Measurements from ENCODE around the gene P2RY14.

Gene P2RY14

GRCh38 chr3:151316267-151316991 lies 38.1 kb upstream of the P2RY14 start, which contains the start of gene GPR87:
TSS of gene GPR87 (minus strand) at chr3:151316820. CDS start at chr3:151300100, 16,720 bp downstream.
- peak within 1 kb of the TSS; percentile 16; the same call in 1 of the 2 replicates for H3K27ac ChIP-seq (ENCODE audit: low read length)

GRCh38 chr3:151315846-151316245 lies 37.5 kb upstream of the P2RY14 start:
- no peaks in the 10 kb centered on the region for H3K79me2 ChIP-seq (ENCODE audit: low read length)
- no peaks in the 10 kb centered on the region for H4K20me1 ChIP-seq (ENCODE audit: insufficient read depth, low read length)
- H3K4me2 ChIP-seq (ENCODE audit: low read length) = no peak overlapping the region
- no peaks in the 10 kb centered on the region for H3K27me3 ChIP-seq (ENCODE audit: low read depth, low read length)
- no peak overlapping the region for H2AFZ ChIP-seq (ENCODE audit: low read depth, low read length)
- H3K9ac ChIP-seq (ENCODE audit: low read length) = no peak overlapping the region
- H3K4me3 ChIP-seq (ENCODE audit: low read length) = no peak overlapping the region
- H3K9me3 ChIP-seq (ENCODE audit: insufficient read depth, low read length) = no peaks in the 10 kb centered on the region
- TF ChIP-seq CTCF (IDR thresholded peaks at IDR 0.05; ENCODE audit: low read depth, low read length) (no peak), EZH2phosphoT487 (IDR thresholded peaks at IDR 0.05; ENCODE audit: low read depth) (no peak)
- H3K27ac ChIP-seq (ENCODE audit: low read length) = no peak overlapping the region
- peaks cover 27% of the 10 kb centered on the region for H3K4me1 ChIP-seq (ENCODE audit: low read length)
- no peaks in the 10 kb centered on the region for H3K36me3 ChIP-seq (replicated peaks; ENCODE audit: low read depth, low read length)

More at GRCh38 chr3:151316267-151316991, 38.1 kb upstream of the P2RY14 start, which contains the start of gene GPR87:
- Histone ChIP-seq H3K9ac (ENCODE audit: low read length) (peak within 1 kb of the TSS; percentile 7; the same call in 1 of the 2 replicates), H3K27me3 (ENCODE audit: low read depth, low read length) (no peaks in the 10 kb centered on the region), H3K36me3 (replicated peaks; ENCODE audit: low read depth, low read length) (no peaks in the 10 kb centered on the region), H3K4me3 (ENCODE audit: low read length) (peak within 1 kb of the TSS; percentile 28), H2AFZ (ENCODE audit: low read depth, low read length) (peak within 1 kb of the TSS; percentile 17), H3K4me1 (ENCODE audit: low read length) (peaks cover 33% of the 10 kb centered on the region), H3K4me2 (ENCODE audit: low read length) (peak within 1 kb of the TSS; percentile 67), H4K20me1 (ENCODE audit: insufficient read depth, low read length) (no peaks in the 10 kb centered on the region), H3K79me2 (ENCODE audit: low read length) (no peaks in the 10 kb centered on the region), H3K9me3 (ENCODE audit: insufficient read depth, low read length) (no peaks in the 10 kb centered on the region)
- TF ChIP-seq CTCF (IDR thresholded peaks at IDR 0.05; ENCODE audit: low read depth, low read length) = no peak
- no peak for TF ChIP-seq EZH2phosphoT487 (IDR thresholded peaks at IDR 0.05; ENCODE audit: low read depth)

GRCh38 chr3:151315136-151315535 lies 36.8 kb upstream of the P2RY14 start:
- no peak for TF ChIP-seq EZH2phosphoT487 (IDR thresholded peaks at IDR 0.05; ENCODE audit: low read depth)
- no peak for TF ChIP-seq CTCF (IDR thresholded peaks at IDR 0.05; ENCODE audit: low read depth, low read length)
- no peak overlapping the region for H3K27ac ChIP-seq (ENCODE audit: low read length)
- H3K79me2 ChIP-seq (ENCODE audit: low read length) = no peaks in the 10 kb centered on the region
- H2AFZ ChIP-seq (ENCODE audit: low read depth, low read length) = no peak overlapping the region
- no peak overlapping the region for H3K9ac ChIP-seq (ENCODE audit: low read length)
- H3K9me3 ChIP-seq (ENCODE audit: insufficient read depth, low read length) = no peaks in the 10 kb centered on the region
- H3K36me3 ChIP-seq (replicated peaks; ENCODE audit: low read depth, low read length) = no peaks in the 10 kb centered on the region
- no peaks in the 10 kb centered on the region for H4K20me1 ChIP-seq (ENCODE audit: insufficient read depth, low read length)
- no peak overlapping the region for H3K4me3 ChIP-seq (ENCODE audit: low read length)
- H3K27me3 ChIP-seq (ENCODE audit: low read depth, low read length) = no peaks in the 10 kb centered on the region
- peaks cover 22% of the 10 kb centered on the region for H3K4me1 ChIP-seq (ENCODE audit: low read length)
- no peak overlapping the region for H3K4me2 ChIP-seq (ENCODE audit: low read length)

- no peak overlapping the region for H3K4me3 ChIP-seq (ENCODE audit: low read length)
- H3K27me3 ChIP-seq (ENCODE audit: low read depth, low read length) = no peaks in the 10 kb centered on the region
- H3K9ac ChIP-seq (ENCODE audit: low read length) = no peak overlapping the region
- no peak overlapping the region for H3K4me2 ChIP-seq (ENCODE audit: low read length)
- H3K27ac ChIP-seq (ENCODE audit: low read length) = no peak overlapping the region
- TF ChIP-seq CTCF (IDR thresholded peaks at IDR 0.05; ENCODE audit: low read depth, low read length) (no peak), EZH2phosphoT487 (IDR thresholded peaks at IDR 0.05; ENCODE audit: low read depth) (no peak)
- H4K20me1 ChIP-seq (ENCODE audit: insufficient read depth, low read length) = no peaks in the 10 kb centered on the region
- no peaks in the 10 kb centered on the region for H3K9me3 ChIP-seq (ENCODE audit: insufficient read depth, low read length)
- H2AFZ ChIP-seq (ENCODE audit: low read depth, low read length) = no peak overlapping the region
- no peaks in the 10 kb centered on the region for H3K79me2 ChIP-seq (ENCODE audit: low read length)
- H3K4me1 ChIP-seq (ENCODE audit: low read length) = peaks cover 16% of the 10 kb centered on the region
- no peaks in the 10 kb centered on the region for H3K36me3 ChIP-seq (replicated peaks; ENCODE audit: low read depth, low read length)
Measured at GRCh38 chr3:151314593-151314992, 36.3 kb upstream of the P2RY14 start.
